Measurements from ENCODE around the gene GJC1.

The GJC1 gene

DNA sequence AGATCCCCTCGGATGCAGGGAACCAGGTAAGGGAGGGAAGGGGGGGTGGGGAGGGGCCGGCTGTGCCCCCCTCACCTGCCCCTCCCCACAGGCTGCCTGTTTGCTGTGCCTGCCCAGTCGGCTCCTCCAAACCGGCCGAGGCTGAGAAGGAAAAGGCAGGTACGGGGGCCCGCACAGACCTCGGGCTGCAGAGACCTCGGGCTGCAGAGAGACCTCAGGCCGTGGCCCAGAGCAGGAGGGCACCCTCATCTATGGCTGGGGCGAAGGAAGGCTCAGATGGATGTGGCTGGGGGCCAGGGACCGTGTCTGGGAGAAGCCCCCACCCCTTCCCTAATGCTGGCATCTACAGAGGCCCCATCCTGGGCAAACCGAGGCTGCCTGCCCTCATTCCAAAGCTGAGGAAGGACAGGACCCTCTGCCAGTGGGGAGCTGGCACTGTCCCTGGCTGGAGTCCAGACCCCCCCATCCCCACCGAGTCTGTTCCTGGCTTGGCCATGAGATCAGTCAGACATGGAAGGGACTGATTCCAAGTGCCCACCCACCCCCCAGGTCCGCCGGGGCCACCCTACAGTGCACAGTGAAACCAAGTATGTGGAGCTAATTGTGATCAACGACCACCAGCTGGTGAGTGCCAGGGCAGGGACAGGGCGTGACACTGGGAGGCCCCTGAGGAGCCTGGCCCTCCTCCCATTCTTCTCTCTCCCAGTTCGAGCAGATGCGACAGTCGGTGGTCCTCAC is 57.6 kb downstream of the GJC1 start:
- in situ Hi-C loops (cut with HindIII; ENCODE audit: low sequenced_read_pairs): no loop called here
- TF ChIP-seq, protein P1, sequence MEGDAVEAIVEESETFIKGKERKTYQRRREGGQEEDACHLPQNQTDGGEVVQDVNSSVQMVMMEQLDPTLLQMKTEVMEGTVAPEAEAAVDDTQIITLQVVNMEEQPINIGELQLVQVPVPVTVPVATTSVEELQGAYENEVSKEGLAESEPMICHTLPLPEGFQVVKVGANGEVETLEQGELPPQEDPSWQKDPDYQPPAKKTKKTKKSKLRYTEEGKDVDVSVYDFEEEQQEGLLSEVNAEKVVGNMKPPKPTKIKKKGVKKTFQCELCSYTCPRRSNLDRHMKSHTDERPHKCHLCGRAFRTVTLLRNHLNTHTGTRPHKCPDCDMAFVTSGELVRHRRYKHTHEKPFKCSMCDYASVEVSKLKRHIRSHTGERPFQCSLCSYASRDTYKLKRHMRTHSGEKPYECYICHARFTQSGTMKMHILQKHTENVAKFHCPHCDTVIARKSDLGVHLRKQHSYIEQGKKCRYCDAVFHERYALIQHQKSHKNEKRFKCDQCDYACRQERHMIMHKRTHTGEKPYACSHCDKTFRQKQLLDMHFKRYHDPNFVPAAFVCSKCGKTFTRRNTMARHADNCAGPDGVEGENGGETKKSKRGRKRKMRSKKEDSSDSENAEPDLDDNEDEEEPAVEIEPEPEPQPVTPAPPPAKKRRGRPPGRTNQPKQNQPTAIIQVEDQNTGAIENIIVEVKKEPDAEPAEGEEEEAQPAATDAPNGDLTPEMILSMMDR (IDR thresholded peaks at IDR 0.05; ENCODE audit: low read depth, low read length, missing control alignments): no peak
- H3K4me3 ChIP-seq (ENCODE audit: low read depth, low read length): no peak overlapping the region
- no peak for DNase-seq (ENCODE audit: low read depth)

DNA sequence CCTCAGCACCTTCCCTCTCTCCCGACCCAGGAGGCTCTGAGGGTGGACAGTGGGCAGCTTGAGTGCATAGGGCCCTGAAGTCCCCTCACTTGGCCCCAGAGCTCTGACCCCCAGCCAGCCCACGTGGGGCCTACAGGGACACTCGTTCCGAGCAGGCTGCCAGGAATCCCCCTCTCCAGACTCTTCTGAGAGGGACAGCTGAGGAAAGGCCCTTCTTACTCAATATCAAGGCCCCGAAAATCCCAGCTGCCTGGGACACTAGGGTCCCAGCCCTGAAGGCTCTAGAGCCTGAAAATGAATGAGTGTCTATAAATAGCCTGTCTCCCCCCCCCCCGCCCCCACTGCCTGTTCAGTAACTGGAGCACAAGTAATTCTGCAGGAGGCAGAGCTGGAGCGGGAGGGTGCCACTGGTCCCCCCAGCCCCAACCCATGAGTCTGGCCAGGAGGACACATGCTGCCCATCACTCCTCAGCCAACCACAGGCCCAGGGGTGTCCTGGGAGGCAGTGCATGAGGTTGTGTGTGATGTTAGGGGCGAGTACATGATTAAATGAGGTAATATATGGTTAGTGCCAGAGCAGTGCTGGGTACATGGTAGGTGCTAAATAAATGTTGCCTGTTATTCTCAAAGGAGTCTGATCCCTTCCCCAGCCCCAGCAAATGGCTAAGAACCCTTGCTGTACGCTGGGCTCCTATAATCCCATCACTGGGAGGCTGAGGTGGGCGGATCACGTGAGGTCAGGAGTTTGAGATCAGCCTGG is 59.7 kb downstream of the GJC1 start:
- no peak overlapping the region for H3K4me3 ChIP-seq (ENCODE audit: low read depth, low read length)
- in situ Hi-C loops (cut with HindIII; ENCODE audit: low sequenced_read_pairs): no loop called here
- DNase-seq (ENCODE audit: low read depth): no peak
- TF ChIP-seq, protein P1 (IDR thresholded peaks at IDR 0.05; ENCODE audit: low read depth, low read length, missing control alignments): no peak

DNA sequence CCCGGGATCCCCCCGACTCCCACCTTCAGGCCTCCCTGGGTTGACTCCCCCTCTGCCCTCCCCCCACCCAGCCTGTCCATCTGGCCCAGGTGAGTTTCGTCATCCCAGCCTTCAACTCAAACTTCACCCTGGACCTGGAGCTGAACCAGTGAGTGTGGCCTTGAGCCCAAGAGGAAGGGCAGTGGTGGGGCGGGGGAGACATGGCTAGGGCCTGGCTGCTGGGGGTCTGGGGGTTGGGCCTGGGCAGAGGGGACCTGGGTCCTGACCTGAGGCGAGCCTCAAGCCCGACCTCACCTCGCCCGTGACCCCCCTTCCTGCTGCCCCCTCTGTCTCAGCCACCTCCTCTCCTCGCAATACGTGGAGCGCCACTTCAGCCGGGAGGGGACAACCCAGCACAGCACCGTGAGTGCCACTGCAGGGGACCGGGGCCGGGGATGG is 60.4 kb downstream of the GJC1 start:
- in situ Hi-C loops (cut with HindIII; ENCODE audit: low sequenced_read_pairs): no loop called here
- no peak for DNase-seq (ENCODE audit: low read depth)
- H3K4me3 ChIP-seq (ENCODE audit: low read depth, low read length): no peak overlapping the region
- TF ChIP-seq, protein P1 (IDR thresholded peaks at IDR 0.05; ENCODE audit: low read depth, low read length, missing control alignments): no peak

DNA sequence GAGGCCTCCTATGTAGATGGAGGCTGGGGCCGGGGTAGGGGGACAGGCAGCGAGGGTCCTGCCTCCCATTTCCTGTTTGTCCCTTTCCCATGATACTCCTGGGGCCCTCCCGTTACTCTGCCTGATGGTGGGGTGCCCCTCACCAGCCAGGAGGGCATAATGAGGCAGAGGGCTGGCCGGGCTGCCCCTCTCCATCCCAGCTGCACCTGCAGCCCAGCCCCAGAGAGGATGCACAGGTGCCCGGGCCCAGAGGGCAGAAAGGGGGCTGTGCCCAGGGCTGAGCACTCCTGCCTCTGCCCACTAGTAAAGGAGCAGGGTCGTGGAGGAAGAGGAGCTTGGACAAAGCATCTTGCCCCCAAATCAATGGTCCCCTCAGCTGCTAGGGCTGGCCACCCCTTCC is 60.9 kb downstream of the GJC1 start:
- TF ChIP-seq, protein P1 (IDR thresholded peaks at IDR 0.05; ENCODE audit: low read depth, low read length, missing control alignments): no peak
- DNase-seq (ENCODE audit: low read depth): no peak
- H3K4me3 ChIP-seq (ENCODE audit: low read depth, low read length): no peak overlapping the region
- in situ Hi-C loops (cut with HindIII; ENCODE audit: low sequenced_read_pairs): no loop called here

DNA sequence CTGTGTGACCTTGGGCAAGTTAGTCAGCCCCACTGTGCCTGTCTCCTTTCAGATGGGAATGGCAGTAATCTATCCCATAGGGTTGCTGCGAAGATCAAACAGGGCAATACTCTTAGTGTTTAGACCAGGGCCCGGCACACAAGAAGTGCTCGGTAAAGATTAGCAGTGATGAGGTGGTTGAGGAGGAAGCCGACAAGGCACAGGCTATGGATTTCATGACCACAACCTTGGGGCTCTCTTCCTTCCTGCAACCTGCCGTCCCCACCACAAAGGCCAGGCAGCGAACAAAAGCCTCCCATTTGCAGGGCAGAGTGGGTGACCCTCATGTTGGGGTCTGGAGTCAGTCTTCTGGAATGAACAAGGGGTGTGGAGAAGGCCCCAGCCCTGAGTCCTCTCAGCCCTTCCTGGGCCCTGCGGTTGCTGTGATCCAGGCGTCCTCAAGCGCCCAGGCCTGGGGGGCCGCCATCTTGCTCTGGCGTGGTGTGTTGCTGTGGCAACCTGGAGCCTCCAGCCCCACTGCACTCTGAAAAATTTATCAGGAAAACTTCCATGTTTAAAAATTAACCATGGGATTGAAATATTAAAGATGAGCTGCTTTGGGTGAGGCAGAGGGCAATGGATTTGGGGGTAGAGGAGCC is 61.5 kb downstream of the GJC1 start:
- TF ChIP-seq, protein P1 (IDR thresholded peaks at IDR 0.05; ENCODE audit: low read depth, low read length, missing control alignments): no peak
- H3K4me3 ChIP-seq (ENCODE audit: low read depth, low read length): no peak overlapping the region
- no peak for DNase-seq (ENCODE audit: low read depth)
- in situ Hi-C loops (cut with HindIII; ENCODE audit: low sequenced_read_pairs): no loop called here

DNA sequence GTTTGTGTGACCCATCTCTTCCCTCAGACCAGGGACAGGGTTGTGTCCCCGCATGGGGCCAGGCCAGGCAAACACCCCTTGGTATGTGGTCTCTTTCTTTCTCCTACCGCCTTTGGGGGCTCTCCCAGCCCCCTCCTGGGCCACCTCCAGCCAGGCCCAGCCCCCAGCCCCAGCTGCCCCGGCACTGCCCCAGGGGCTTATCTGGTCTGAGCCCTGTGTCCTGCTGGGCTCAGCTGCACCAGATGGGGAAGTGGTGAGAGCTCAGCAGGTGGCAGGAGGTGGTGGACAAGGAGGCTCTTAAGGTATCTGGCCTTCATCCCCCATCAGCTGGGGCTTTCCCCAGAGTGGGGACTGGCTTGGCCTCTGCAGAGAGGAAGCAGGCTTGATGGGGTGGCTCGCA is 62.6 kb downstream of the GJC1 start:
- TF ChIP-seq, protein P1 (IDR thresholded peaks at IDR 0.05; ENCODE audit: low read depth, low read length, missing control alignments): no peak
- no peak overlapping the region for H3K4me3 ChIP-seq (ENCODE audit: low read depth, low read length)
- in situ Hi-C loops (cut with HindIII; ENCODE audit: low sequenced_read_pairs): no loop called here
- no peak for DNase-seq (ENCODE audit: low read depth)

All from astrocyte of the cerebellum (primary cell).